Amniotic stem cell (primary cell): ENCODE data around the gene PTGDR.
A peak's percentile ranks its signal among the peaks of the same experiment; 100 is the strongest.

Source experiments
- DNase-seq: peaks from one replicate; lab custom pipeline; 2025; lab: John Stamatoyannopoulos, UW

PTGDR gene

GRCh38 chr14:52312931-52313355, 45.4 kb downstream of the PTGDR start:
- DNase-seq, result no peak

GRCh38 chr14:52313462-52313861, 46.0 kb downstream of the PTGDR start:
- DNase-seq, result no peak

GRCh38 chr14:52313903-52314594, 46.6 kb downstream of the PTGDR start, which contains the start of gene PTGER2:
TSS of gene PTGER2 (plus strand) at chr14:52314312. CDS start at chr14:52314549, 237 bp downstream.
- peak; percentile 65 for DNase-seq

- DNase-seq, result no peak
These were observed 47.3 kb downstream of the PTGDR start for GRCh38 chr14:52314595-52315354.

- DNase-seq, result no peak
These were observed 47.8 kb downstream of the PTGDR start for GRCh38 chr14:52315355-52315718.

- DNase-seq, result no peak
These were observed 50.6 kb downstream of the PTGDR start for GRCh38 chr14:52318062-52318461.

GRCh38 chr14:52318826-52319645, 51.5 kb downstream of the PTGDR start:
- no peak for DNase-seq

- DNase-seq, result no peak
These were observed 52.4 kb downstream of the PTGDR start for GRCh38 chr14:52319919-52320318.

- peak; percentile 24 for DNase-seq
These were observed 57.6 kb downstream of the PTGDR start for GRCh38 chr14:52325126-52325525.

GRCh38 chr14:52325630-52326029, 58.1 kb downstream of the PTGDR start:
- DNase-seq, result no peak
